RWPE1 (cell line): ENCODE results near the gene SIGLEC14.

Experiments
- CTCF ChIA-PET: fragments of 350-600 bp; sonication (Branson Sonifier 250); formaldehyde crosslinking; extraction: SDS; loops from one replicate; lab custom pipeline; 2021; lab: Yijun Ruan, JAX
- POLR2A ChIA-PET: fragments of 400-600 bp; formaldehyde crosslinking; extraction: SDS; loops from one replicate; lab custom pipeline; 2020; ENCODE audit warnings: antibody characterized with exemption; ENCODE audit not compliant: low non-redundant PET; lab: Yijun Ruan, JAX
- DNase-seq: peaks from one replicate; pipeline ENCODE4 v3.0.0; 2012; ENCODE audit warnings: low spot score
- H3K27ac ChIP-seq: fragments of 450-650 bp; 2 replicates; pipeline ENCODE4 v1.5.1; 2017
- TF ChIP-seq, protein P1 (sequence below): fragments of 450-650 bp; conservative IDR thresholded peaks from 2 replicates; pipeline ENCODE4 v1.5.1; 2017; ENCODE audit warnings: low read depth, mild to moderate bottlenecking

The SIGLEC14 gene

DNA sequence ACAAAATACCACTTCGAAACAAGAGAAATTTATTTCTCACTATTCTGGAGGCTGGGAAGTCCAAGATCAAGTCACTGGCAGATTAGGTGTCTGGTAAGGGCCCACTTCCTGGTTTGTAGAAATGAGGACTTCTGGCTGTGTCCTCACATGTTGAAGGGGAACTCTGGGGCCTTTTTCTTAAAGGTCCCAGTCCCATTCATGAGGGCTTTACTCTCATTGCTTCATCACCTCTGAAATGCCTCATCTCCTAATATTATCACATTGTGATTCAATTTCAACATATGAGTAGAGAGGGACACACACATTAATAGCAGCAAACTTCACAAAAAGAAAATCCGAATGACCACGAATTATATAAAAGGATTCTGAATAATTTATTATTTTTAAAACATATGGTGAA, 21.6 kb upstream of the SIGLEC14 start:
- TF ChIP-seq, protein P1, sequence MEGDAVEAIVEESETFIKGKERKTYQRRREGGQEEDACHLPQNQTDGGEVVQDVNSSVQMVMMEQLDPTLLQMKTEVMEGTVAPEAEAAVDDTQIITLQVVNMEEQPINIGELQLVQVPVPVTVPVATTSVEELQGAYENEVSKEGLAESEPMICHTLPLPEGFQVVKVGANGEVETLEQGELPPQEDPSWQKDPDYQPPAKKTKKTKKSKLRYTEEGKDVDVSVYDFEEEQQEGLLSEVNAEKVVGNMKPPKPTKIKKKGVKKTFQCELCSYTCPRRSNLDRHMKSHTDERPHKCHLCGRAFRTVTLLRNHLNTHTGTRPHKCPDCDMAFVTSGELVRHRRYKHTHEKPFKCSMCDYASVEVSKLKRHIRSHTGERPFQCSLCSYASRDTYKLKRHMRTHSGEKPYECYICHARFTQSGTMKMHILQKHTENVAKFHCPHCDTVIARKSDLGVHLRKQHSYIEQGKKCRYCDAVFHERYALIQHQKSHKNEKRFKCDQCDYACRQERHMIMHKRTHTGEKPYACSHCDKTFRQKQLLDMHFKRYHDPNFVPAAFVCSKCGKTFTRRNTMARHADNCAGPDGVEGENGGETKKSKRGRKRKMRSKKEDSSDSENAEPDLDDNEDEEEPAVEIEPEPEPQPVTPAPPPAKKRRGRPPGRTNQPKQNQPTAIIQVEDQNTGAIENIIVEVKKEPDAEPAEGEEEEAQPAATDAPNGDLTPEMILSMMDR, result no peak
- CTCF ChIA-PET, result no interaction called here
- H3K27ac ChIP-seq, result no peak overlapping the region
- no peak for DNase-seq
- POLR2A ChIA-PET, result no interaction called here

DNA sequence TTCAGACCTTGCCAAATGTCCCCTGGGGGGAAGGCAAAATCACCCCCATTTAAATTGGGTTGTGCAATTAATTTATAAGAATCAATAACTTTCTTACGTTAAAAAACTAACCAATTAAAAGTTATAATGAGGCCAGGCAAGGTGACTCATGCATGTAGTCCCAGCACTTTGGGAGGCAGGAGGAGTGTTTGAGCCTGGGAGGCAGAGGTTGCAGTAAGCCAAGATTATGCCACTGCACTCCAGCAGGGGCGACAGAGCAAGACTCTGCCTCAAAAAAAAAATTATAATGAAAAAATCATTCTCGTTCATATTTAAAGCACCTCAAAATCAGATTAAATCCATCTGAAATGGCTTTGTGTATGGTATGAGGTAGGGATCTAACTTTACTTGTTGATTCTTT, 18.4 kb upstream of the SIGLEC14 start:
- TF ChIP-seq, protein P1, result peak; percentile 12; the same call in 1 of the 2 replicates
- DNase-seq, result no peak
- ChIA-PET POLR2A (no interaction called here), CTCF (no interaction called here)
- no peak overlapping the region for H3K27ac ChIP-seq

DNA sequence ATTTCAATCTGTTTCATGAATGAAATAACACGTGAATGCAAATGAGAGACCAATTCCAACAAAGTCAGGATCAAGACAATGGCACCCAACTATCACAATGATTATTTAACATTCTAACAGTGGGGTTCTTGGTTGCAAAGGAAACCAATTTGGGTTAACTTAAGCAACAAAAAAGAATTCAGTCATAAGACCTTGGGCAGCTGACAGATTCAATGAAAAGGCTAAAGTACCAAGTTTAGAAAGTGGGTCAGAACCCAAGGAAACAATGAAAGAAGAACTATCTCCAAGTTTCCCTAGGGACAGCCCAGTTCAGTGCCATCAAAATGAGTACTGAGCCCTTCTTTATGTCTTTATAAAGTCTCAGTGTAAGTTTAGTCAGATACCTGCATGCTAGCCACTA, 17.5 kb upstream of the SIGLEC14 start:
- POLR2A ChIA-PET, result no interaction called here
- CTCF ChIA-PET, result no interaction called here
- no peak for DNase-seq
- no peak overlapping the region for H3K27ac ChIP-seq
- TF ChIP-seq, protein P1, result no peak

DNA sequence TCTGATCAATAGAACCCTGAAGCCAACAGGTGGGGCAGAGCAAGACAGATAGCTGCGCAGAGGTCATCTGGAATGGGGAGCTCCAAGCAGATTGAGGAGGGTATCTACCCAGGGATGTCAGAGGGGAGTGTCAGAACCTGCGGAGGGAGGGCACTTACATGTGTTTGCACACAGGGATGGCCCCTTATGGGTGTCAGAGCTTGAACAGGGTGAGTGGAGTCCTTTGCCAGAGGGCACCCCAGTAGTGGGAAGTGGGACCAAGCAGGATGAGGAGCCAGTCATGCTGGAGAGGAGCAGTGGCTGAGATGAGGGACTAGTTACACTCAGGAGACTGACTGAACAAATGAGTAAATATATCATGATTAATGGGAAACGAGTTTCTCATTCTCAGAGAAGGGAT, 17.0 kb upstream of the SIGLEC14 start:
- ChIA-PET POLR2A (no interaction called here), CTCF (interaction anchor here (0.6 kb wide), 1 partner anchor 75 kb away, joined by 3 read pairs; no protein-coding TSS in a partner anchor)
- H3K27ac ChIP-seq, result no peak overlapping the region
- DNase-seq, result no peak
- TF ChIP-seq, protein P1, result no peak

DNA sequence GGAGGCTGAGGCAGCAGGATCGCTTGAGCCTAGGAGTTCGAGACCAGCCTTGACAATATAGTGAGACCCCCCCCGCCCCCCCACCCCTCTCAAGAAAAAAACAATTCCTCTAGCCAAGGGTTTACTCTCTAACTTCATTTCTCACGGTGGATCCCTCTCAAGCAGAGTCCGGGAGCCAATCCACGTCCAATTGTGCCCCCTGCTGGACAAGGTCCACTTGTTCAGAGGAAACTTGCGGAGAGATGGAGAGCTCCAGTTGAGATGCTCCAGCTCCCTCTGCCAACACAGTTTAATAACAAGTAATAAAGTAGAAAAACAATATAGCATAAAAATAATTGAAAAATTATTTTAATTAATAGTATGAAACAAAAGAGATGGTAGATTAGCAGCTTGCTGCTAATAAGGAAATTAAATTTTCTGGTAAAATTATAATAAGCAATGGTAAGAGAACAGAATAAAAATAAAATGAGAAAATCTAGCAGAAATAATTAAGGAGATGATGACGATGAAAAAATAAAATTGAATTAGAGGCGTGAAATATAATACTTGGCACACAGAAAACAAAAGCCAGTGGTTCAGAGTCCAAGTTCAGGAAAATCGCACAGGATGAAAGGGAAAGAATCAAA, 14.5 kb upstream of the SIGLEC14 start:
- POLR2A ChIA-PET, result no interaction called here
- CTCF ChIA-PET, result interaction anchor here (0.6 to 1.3 kb wide), 9 partner anchors 8 to 480 kb away, joined by 3 to 4 read pairs (median 3); no protein-coding TSS in a partner anchor
- H3K27ac ChIP-seq, result no peak overlapping the region
- DNase-seq, result peak; percentile 29
- TF ChIP-seq, protein P1, result peak; percentile 33; the same call in 1 of the 2 replicates

DNA sequence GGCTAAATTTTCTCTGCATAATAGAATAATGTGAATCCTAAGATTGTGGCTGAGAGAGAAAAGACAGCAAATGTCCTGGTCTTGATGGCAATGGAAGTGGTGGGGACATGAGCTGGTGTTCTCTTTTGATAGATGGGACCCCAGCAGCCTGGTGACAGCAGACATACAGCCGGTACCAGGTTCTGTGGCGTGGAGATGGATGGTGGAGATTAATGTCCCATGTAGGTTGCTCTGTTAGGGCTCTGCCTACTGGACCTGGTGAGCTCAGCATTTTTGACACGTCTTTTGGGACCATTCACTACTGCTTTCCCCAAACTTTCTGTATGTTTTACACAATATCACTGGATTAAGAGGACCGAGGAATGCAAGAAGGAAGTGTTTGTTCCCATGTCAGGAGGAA, 8.2 kb upstream of the SIGLEC14 start:
- TF ChIP-seq, protein P1, result no peak
- POLR2A ChIA-PET, result interaction anchor here (0.6 kb wide), 1 partner anchor 180 kb away, joined by 3 read pairs; no protein-coding TSS in a partner anchor
- CTCF ChIA-PET, result interaction anchor here (1.5 kb wide), 1 partner anchor 182 kb away, joined by 5 read pairs; no protein-coding TSS in a partner anchor
- DNase-seq, result no peak
- no peak overlapping the region for H3K27ac ChIP-seq
